Adrenal gland (tissue), 5 donors: Measurements from ENCODE around the gene PRPF38B.

Experiments used
- POLR2A ChIP-seq, 2 donors: fragments of 450-650 bp; IDR thresholded peaks; one replicate each; pipeline ENCODE4 v1.6.1; 2017; ENCODE audit warnings: antibody characterized with exemption in 2 of 2, mild to moderate bottlenecking in 2 of 2, moderate library complexity in 1 of 2
- TF ChIP-seq, protein P1 (sequence below), 6 experiments: fragments of 450-650 bp in 4 of 6; fragments of 200-600 bp in 2 of 6; sonication (generic) in 1 of 6; IDR thresholded peaks; 1 replicate in 5 of 6; 2 replicates in 1 of 6; pipeline versions ENCODE4 v1.5.1 to v1.8.0; 2016 to 2021; ENCODE audit warnings: antibody characterized with exemption in 6 of 6, mild to moderate bottlenecking in 2 of 6, moderate library complexity in 1 of 6
- donor health status: DM: no; HTN: no; CAD: no.

DNA sequence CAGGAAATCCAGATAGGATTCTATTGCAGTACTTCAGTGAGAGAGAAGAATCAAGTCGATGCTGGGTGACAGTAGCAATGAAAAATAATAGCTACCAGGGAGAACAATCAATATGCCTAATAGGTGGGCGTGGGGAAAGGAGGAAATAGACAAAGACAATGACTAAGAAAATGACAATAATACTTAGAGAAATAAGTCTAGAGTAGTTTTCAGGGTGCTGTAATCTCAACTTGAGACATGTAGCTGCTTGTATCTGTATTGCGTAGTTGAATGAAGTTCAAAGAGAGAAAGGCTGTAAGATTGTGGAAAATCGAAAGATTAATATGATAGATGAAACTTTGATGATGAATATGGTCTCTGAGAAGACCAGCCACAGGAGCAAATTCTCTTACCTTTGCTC lies 57.0 kb downstream of the PRPF38B start:
- TF ChIP-seq POLR2A (IDR thresholded peaks at IDR 0.05): no peak
- TF ChIP-seq, protein P1, sequence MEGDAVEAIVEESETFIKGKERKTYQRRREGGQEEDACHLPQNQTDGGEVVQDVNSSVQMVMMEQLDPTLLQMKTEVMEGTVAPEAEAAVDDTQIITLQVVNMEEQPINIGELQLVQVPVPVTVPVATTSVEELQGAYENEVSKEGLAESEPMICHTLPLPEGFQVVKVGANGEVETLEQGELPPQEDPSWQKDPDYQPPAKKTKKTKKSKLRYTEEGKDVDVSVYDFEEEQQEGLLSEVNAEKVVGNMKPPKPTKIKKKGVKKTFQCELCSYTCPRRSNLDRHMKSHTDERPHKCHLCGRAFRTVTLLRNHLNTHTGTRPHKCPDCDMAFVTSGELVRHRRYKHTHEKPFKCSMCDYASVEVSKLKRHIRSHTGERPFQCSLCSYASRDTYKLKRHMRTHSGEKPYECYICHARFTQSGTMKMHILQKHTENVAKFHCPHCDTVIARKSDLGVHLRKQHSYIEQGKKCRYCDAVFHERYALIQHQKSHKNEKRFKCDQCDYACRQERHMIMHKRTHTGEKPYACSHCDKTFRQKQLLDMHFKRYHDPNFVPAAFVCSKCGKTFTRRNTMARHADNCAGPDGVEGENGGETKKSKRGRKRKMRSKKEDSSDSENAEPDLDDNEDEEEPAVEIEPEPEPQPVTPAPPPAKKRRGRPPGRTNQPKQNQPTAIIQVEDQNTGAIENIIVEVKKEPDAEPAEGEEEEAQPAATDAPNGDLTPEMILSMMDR (IDR thresholded peaks at IDR 0.05): no peak
